OCI-LY1 (cell line): Measurements from ENCODE around the gene MLLT3.

Experiments used
- H2AFZ ChIP-seq: fragments of 200-600 bp; sonication (generic), shearing (Covaris generic); 2 replicates; pipeline ENCODE4 v1.6.0; 2014; ENCODE audit warnings: antibody characterized with exemption, mild to moderate bottlenecking, low read length
- H3F3A ChIP-seq: fragments of 200-600 bp; sonication (generic), shearing (Covaris generic); 2 replicates; pipeline ENCODE4 v1.6.0; 2014; ENCODE audit warnings: mild to moderate bottlenecking, antibody characterized with exemption, low read length, moderate library complexity; ENCODE audit not compliant: insufficient read depth
- H3K27ac ChIP-seq: fragments of 200-600 bp; sonication (generic); 2 replicates; pipeline ENCODE4 v1.5.1; 2014; ENCODE audit warnings: low read length, mixed run types, mild to moderate bottlenecking, low read depth; ENCODE audit not compliant: poor library complexity, severe bottlenecking
- H3K27me3 ChIP-seq: fragments of 200-600 bp; sonication (generic); 2 replicates; pipeline ENCODE4 v1.6.0; 2014; ENCODE audit warnings: antibody characterized with exemption, mild to moderate bottlenecking, low read length, moderate library complexity; ENCODE audit not compliant: insufficient read depth
- H3K36me3 ChIP-seq: fragments of 200-600 bp; sonication (generic); 2 replicates; pipeline ENCODE4 v1.6.1; 2014; ENCODE audit warnings: mild to moderate bottlenecking, antibody characterized with exemption, low read length, moderate library complexity, mixed read lengths; ENCODE audit not compliant: insufficient read depth
- H3K4me1 ChIP-seq: fragments of 200-600 bp; sonication (generic); 2 replicates; pipeline ENCODE4 v1.5.1; 2014; ENCODE audit warnings: mild to moderate bottlenecking, low read length, moderate library complexity; ENCODE audit not compliant: insufficient read depth, severe bottlenecking
- H3K4me2 ChIP-seq: fragments of 200-600 bp; sonication (generic), shearing (Covaris generic); 2 replicates; pipeline ENCODE4 v1.6.1; 2014; ENCODE audit warnings: low read length
- H3K4me3 ChIP-seq: fragments of 200-600 bp; sonication (generic); 2 replicates; pipeline ENCODE4 v1.5.1; 2014; ENCODE audit warnings: low read length, low read depth, mild to moderate bottlenecking, mixed read lengths; ENCODE audit not compliant: poor library complexity, severe bottlenecking
- H3K79me2 ChIP-seq: fragments of 200-600 bp; shearing (Covaris generic); 2 replicates; pipeline ENCODE4 v1.6.1; 2016; ENCODE audit warnings: mixed run types, low read length, mixed read lengths; ENCODE audit not compliant: insufficient read depth
- H3K9ac ChIP-seq: fragments of 200-600 bp; sonication (generic), shearing (Covaris generic); 2 replicates; pipeline ENCODE4 v1.6.1; 2014; ENCODE audit warnings: mild to moderate bottlenecking, low read length, mixed read lengths
- H3K9me2 ChIP-seq: fragments of 200-600 bp; sonication (generic), shearing (Covaris generic); 2 replicates; pipeline ENCODE4 v1.6.1; 2014; ENCODE audit warnings: low read depth, mild to moderate bottlenecking, low read length, mixed read lengths
- H3K9me3 ChIP-seq: fragments of 200-600 bp; shearing (Covaris generic); 2 replicates; pipeline ENCODE4 v1.6.1; 2014; ENCODE audit warnings: low read length, mixed read lengths
- H4K20me1 ChIP-seq: fragments of 200-600 bp; sonication (generic), shearing (Covaris generic); 2 replicates; pipeline ENCODE4 v1.6.0; 2016; ENCODE audit warnings: mild to moderate bottlenecking, low read length; ENCODE audit not compliant: insufficient read depth
- EZH2 ChIP-seq: fragments of 200-600 bp; sonication (generic), shearing (Covaris generic); IDR thresholded peaks from 2 replicates; pipeline ENCODE4 v1.8.0; 2017; ENCODE audit warnings: borderline replicate concordance, mixed run types, mild to moderate bottlenecking, antibody characterized with exemption, low read length, moderate library complexity, mixed read lengths
- TF ChIP-seq, protein P1 (sequence below): fragments of 200-600 bp; sonication (generic), shearing (Covaris generic); IDR thresholded peaks from 2 replicates; pipeline ENCODE4 v1.5.1; 2017; ENCODE audit warnings: mild to moderate bottlenecking, antibody characterized with exemption, low read length, moderate library complexity, mixed read lengths

The MLLT3 gene

DNA sequence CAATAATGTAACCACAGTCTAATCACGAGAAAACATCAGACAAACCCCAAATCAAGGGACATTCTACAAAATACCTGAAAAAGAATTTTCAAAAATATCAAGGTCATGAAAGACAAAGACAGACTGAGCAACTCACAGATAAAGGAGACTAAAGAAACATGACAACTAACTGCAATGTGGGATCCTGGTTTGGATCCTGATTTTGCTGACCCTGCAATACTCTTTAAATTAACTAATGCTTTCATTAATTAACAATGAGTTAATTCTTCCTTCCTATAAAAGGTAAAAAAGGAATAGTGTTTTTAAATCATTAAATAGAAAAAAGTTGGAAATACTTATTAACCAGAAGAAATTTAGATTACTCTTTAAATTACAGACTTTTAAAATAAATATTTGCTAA lies 103.6 kb downstream of the MLLT3 start:
- Histone ChIP-seq H3K36me3 (no peaks in the 10 kb centered on the region), H3K27me3 (no peaks in the 10 kb centered on the region), H3K4me2 (no peak overlapping the region), H3K4me1 (no peaks in the 10 kb centered on the region), H3K27ac (no peak overlapping the region), H3K4me3 (no peak overlapping the region), H3F3A (no peaks in the 10 kb centered on the region), H4K20me1 (no peaks in the 10 kb centered on the region), H3K9me2 (no peaks in the 10 kb centered on the region), H2AFZ (no peak overlapping the region), H3K9me3 (no peaks in the 10 kb centered on the region), H3K9ac (no peak overlapping the region), H3K79me2 (no peaks in the 10 kb centered on the region)
- TF ChIP-seq, protein P1, sequence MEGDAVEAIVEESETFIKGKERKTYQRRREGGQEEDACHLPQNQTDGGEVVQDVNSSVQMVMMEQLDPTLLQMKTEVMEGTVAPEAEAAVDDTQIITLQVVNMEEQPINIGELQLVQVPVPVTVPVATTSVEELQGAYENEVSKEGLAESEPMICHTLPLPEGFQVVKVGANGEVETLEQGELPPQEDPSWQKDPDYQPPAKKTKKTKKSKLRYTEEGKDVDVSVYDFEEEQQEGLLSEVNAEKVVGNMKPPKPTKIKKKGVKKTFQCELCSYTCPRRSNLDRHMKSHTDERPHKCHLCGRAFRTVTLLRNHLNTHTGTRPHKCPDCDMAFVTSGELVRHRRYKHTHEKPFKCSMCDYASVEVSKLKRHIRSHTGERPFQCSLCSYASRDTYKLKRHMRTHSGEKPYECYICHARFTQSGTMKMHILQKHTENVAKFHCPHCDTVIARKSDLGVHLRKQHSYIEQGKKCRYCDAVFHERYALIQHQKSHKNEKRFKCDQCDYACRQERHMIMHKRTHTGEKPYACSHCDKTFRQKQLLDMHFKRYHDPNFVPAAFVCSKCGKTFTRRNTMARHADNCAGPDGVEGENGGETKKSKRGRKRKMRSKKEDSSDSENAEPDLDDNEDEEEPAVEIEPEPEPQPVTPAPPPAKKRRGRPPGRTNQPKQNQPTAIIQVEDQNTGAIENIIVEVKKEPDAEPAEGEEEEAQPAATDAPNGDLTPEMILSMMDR = no peak
- TF ChIP-seq EZH2 = no peak

DNA sequence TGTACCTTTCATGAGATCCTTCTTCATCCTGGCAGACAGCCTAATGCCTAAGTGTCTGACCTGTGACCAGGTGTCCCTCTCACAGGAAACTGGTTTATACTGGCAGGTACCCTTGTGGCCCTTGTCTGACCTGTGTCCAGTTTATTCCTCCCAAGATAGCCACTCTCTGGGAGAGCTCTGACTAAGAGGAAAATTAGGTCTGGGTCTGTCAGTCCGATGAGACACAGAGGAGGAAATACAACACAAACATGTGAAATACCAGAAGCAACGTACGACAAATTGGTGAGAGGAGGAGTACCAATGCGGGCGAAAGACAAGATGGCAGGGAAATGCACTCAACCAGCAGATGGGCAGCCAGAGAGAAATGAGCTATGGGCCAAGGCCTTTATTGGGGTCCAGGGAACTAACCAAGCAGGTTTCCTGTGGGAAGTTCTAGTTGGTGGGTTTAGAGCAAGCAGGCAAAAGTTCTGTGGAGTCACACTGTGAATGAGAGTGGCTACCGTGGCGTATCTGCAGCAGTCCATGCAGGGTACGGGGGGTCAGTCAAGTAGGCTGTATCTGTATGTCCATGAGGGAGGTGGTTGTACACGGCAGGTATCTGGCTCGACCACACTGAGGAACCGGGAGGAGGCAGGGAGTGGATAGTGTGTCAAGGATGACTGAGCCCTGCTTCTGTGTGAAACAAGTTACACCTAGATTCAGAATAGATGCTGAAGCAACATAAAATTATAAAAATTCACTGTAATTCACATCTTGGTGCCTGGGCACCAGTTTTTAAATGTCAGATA lies 109.0 kb downstream of the MLLT3 start:
- H3K4me3 ChIP-seq = no peak overlapping the region
- no peaks in the 10 kb centered on the region for H3K79me2 ChIP-seq
- no peaks in the 10 kb centered on the region for H3K9me3 ChIP-seq
- no peak overlapping the region for H3K4me2 ChIP-seq
- H3K36me3 ChIP-seq = no peaks in the 10 kb centered on the region
- H4K20me1 ChIP-seq = no peaks in the 10 kb centered on the region
- H3F3A ChIP-seq = no peaks in the 10 kb centered on the region
- no peaks in the 10 kb centered on the region for H3K27me3 ChIP-seq
- H3K27ac ChIP-seq = no peak overlapping the region
- TF ChIP-seq EZH2 = no peak
- TF ChIP-seq, protein P1 = no peak
- no peak overlapping the region for H3K9ac ChIP-seq
- H3K9me2 ChIP-seq = no peaks in the 10 kb centered on the region
- H3K4me1 ChIP-seq = no peaks in the 10 kb centered on the region
- H2AFZ ChIP-seq = no peak overlapping the region

DNA sequence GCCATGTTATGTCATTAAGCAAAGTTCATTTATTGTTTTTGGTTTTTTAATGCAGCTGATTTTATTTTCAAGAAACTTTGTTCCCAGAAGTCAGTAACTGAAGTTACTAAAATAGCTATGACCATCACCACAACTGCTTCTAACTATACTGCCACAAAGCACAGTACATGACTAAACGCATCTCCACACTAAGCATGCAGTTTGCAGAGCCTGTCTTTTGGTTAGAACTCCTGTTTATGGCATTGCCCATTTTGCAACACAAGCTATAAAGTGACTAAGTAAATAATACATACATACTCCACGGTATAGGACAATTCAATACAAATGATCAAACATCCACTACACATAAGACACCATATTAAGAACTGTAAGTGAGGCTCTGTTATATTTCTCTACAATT lies 109.7 kb downstream of the MLLT3 start:
- Histone ChIP-seq H4K20me1 (no peaks in the 10 kb centered on the region), H3K9me3 (no peaks in the 10 kb centered on the region), H3K9me2 (no peaks in the 10 kb centered on the region), H3K4me2 (no peak overlapping the region), H3K4me3 (no peak overlapping the region), H3K27me3 (no peaks in the 10 kb centered on the region), H2AFZ (no peak overlapping the region), H3K36me3 (no peaks in the 10 kb centered on the region), H3K27ac (no peak overlapping the region), H3K4me1 (no peaks in the 10 kb centered on the region), H3K79me2 (no peaks in the 10 kb centered on the region), H3F3A (no peaks in the 10 kb centered on the region), H3K9ac (no peak overlapping the region)
- TF ChIP-seq, protein P1 = no peak
- no peak for TF ChIP-seq EZH2
